OCI-LY7 (cell line): ENCODE results near the gene ZFP36L1. TPM values are rescaled to one million over a fixed set of nuclear protein-coding genes. Genes with fewer than 3 reads are reported as not detected.

Experiments
- BruUV-seq: library from RNA; stranded (reverse); fragments of 400-500 nt; replicated peaks from 2 replicates; lab custom pipeline; 2021; lab: Mats Ljungman, UMichigan
- CTCF ChIA-PET: fragments of 300-600 bp; sonication (Branson Sonifier 250); formaldehyde crosslinking; loops from one replicate; lab custom pipeline; 2022; ENCODE audit warnings: antibody characterized with exemption; ENCODE audit not compliant: unreplicated experiment; lab: Charles Lee
- POLR2A ChIA-PET: fragments of 300-600 bp; sonication (Branson Sonifier 250); formaldehyde crosslinking; loops from one replicate; lab custom pipeline; 2022; ENCODE audit warnings: antibody characterized with exemption; lab: Charles Lee
- DNase-seq: peaks from one replicate; pipeline ENCODE4 v3.0.0-alpha.2; 2015; ENCODE audit warnings: low spot score
- H2AFZ ChIP-seq: fragments of 200-600 bp; sonication (generic), shearing (Covaris generic); 2 replicates; pipeline ENCODE4 v1.6.1; 2014; ENCODE audit warnings: mild to moderate bottlenecking, antibody characterized with exemption, low read length, moderate library complexity
- H3K27ac ChIP-seq: fragments of 200-600 bp; sonication (generic); 2 replicates; pipeline ENCODE4 v1.5.1; 2014; ENCODE audit warnings: mixed run types, low read depth, mild to moderate bottlenecking, moderate library complexity, low read length, inconsistent platforms; ENCODE audit not compliant: poor library complexity, severe bottlenecking
- H3K36me3 ChIP-seq: fragments of 200-600 bp; sonication (generic); 2 replicates; pipeline ENCODE4 v1.6.1; 2014; ENCODE audit warnings: mild to moderate bottlenecking, antibody characterized with exemption, low read length, moderate library complexity, mixed read lengths; ENCODE audit not compliant: insufficient read depth
- H3K4me1 ChIP-seq: fragments of 200-600 bp; sonication (generic); 2 replicates; pipeline ENCODE4 v1.5.1; 2014; ENCODE audit warnings: mild to moderate bottlenecking, low read length; ENCODE audit not compliant: insufficient read depth, poor library complexity, severe bottlenecking
- H3K4me2 ChIP-seq: fragments of 200-600 bp; sonication (generic); 2 replicates; pipeline ENCODE4 v1.6.1; 2014; ENCODE audit warnings: mild to moderate bottlenecking, low read length
- H3K4me3 ChIP-seq: fragments of 200-600 bp; sonication (generic); 2 replicates; pipeline ENCODE4 v1.5.1; 2014; ENCODE audit warnings: mild to moderate bottlenecking, low read depth, low read length; ENCODE audit not compliant: poor library complexity, severe bottlenecking
- H3K79me2 ChIP-seq: fragments of 200-600 bp; sonication (generic); 2 replicates; pipeline ENCODE4 v1.6.1; 2016; ENCODE audit warnings: low read depth, mild to moderate bottlenecking, low read length, moderate library complexity, mixed read lengths; ENCODE audit not compliant: insufficient read depth
- H3K9me2 ChIP-seq: fragments of 200-600 bp; sonication (generic); 2 replicates; pipeline ENCODE4 v1.6.1; 2016; ENCODE audit warnings: mild to moderate bottlenecking, low read length, mixed read lengths; ENCODE audit not compliant: insufficient read depth
- H3K9me3 ChIP-seq: fragments of 200-600 bp; sonication (generic); 2 replicates; pipeline ENCODE4 v1.6.1; 2014; ENCODE audit warnings: mild to moderate bottlenecking, mixed run types, low read length, mixed read lengths
- H4K20me1 ChIP-seq: fragments of 200-600 bp; sonication (generic); 2 replicates; pipeline ENCODE4 v1.6.1; 2014; ENCODE audit warnings: mild to moderate bottlenecking, antibody characterized with exemption, low read length, moderate library complexity, mixed read lengths; ENCODE audit not compliant: insufficient read depth
- CTCF ChIP-seq: fragments of 200-600 bp; sonication (generic); conservative IDR thresholded peaks from 2 replicates; pipeline ENCODE4 v1.5.1; 2014; ENCODE audit warnings: mild to moderate bottlenecking, antibody characterized with exemption, low read length, moderate library complexity, mixed read lengths
- EZH2phosphoT487 ChIP-seq: fragments of 200-600 bp; sonication (generic); IDR thresholded peaks from 2 replicates; pipeline ENCODE4 v1.6.1; 2018; ENCODE audit warnings: low read depth, borderline replicate concordance, mild to moderate bottlenecking, mixed run types, antibody characterized with exemption, low read length, moderate library complexity, mixed read lengths
- intact Hi-C: fragments of 100-400 bp; cut with micrococcal nuclease; formaldehyde crosslinking; loops from one replicate; pipeline ENCODE4 v1.10.0; 2022; ENCODE audit not compliant: unreplicated experiment
- total RNA-seq, 2 experiments: library from RNA; depleted of rRNA in 1 of 2; stranded (reverse); fragments of >200 nt in 1 of 2; shearing (Covaris generic) in 1 of 2; gene quantifications; 2 replicates each; pipeline ENCODE4 v1.2.3, GENCODE V29; 2014 to 2022

ZFP36L1 gene
- total RNA-seq, 2 experiments from 2014 or later = 24.2 to 57.0 TPM

- TF ChIP-seq CTCF = no peak
- TF ChIP-seq EZH2phosphoT487 = no peak
- Histone ChIP-seq H3K9me2 (no peaks in the 10 kb centered on the region), H2AFZ (peak overlapping the region; percentile 82), H3K9me3 (no peaks in the 10 kb centered on the region), H3K79me2 (no peaks in the 10 kb centered on the region), H3K27ac (no peak overlapping the region), H4K20me1 (no peaks in the 10 kb centered on the region), H3K4me3 (no peak overlapping the region), H3K4me1 (peaks cover 30% of the 10 kb centered on the region), H3K36me3 (no peaks in the 10 kb centered on the region), H3K4me2 (peak overlapping the region; percentile 46)
- intact Hi-C loops = no loop called here
- POLR2A ChIA-PET = interaction anchor here (0.7 to 1.0 kb wide), 2 partner anchors 123 to 528 kb away, joined by 3 read pairs; no protein-coding TSS in a partner anchor
- no TSS peak for BruUV-seq
- DNase-seq = peak; percentile 70
- CTCF ChIA-PET = interaction anchor here (1.3 kb wide), 2 partner anchors 9 to 95 kb away, joined by 3 to 6 read pairs; no protein-coding TSS in a partner anchor
Measured at GRCh38 chr14:68780358-68781160, 12.3 kb downstream of the ZFP36L1 start.

- H3K36me3 ChIP-seq = no peaks in the 10 kb centered on the region
- intact Hi-C loops = no loop called here
- TF ChIP-seq CTCF = no peak
- no peak for TF ChIP-seq EZH2phosphoT487
- no peak overlapping the region for H3K4me2 ChIP-seq
- no peaks in the 10 kb centered on the region for H3K79me2 ChIP-seq
- peaks cover 24% of the 10 kb centered on the region for H3K4me1 ChIP-seq
- POLR2A ChIA-PET = interaction anchor here (0.7 to 0.8 kb wide), 2 partner anchors 8 to 123 kb away, joined by 3 to 4 read pairs; no protein-coding TSS in a partner anchor
- H2AFZ ChIP-seq = peak overlapping the region; percentile 82; the same call in 1 of the 2 replicates
- CTCF ChIA-PET = interaction anchor here (0.6 to 1.3 kb wide), 3 partner anchors 10 to 95 kb away, joined by 3 to 6 read pairs (median 3); no protein-coding TSS in a partner anchor
- H3K4me3 ChIP-seq = no peak overlapping the region
- no peak for DNase-seq
- no peaks in the 10 kb centered on the region for H3K9me2 ChIP-seq
- no peaks in the 10 kb centered on the region for H3K9me3 ChIP-seq
- H3K27ac ChIP-seq = no peak overlapping the region
- H4K20me1 ChIP-seq = no peaks in the 10 kb centered on the region
- no TSS peak for BruUV-seq
Measured at GRCh38 chr14:68779761-68780323, 13.0 kb downstream of the ZFP36L1 start.
